Nephron progenitor cell (in vitro differentiated cells): Measurements from ENCODE around the gene HIP1R.

ENCODE experiments used
- DNase-seq: peaks from one replicate; pipeline ENCODE4 v3.0.0; 2021
- H3K27ac Mint-ChIP-seq: 2 replicates; pipeline ENCODE4 v1.8.0; 2021; ENCODE audit warnings: mild to moderate bottlenecking, moderate library complexity, mixed read lengths
- H3K27me3 Mint-ChIP-seq: 2 replicates; pipeline ENCODE4 v1.8.0; 2021; ENCODE audit warnings: mild to moderate bottlenecking, low read depth, mixed read lengths; ENCODE audit not compliant: poor library complexity
- H3K36me3 Mint-ChIP-seq: 2 replicates; pipeline ENCODE4 v1.8.0; 2021; ENCODE audit warnings: low read depth, mixed read lengths
- H3K4me1 Mint-ChIP-seq: 2 replicates; pipeline ENCODE4 v1.8.0; 2021; ENCODE audit warnings: mixed read lengths
- H3K4me3 Mint-ChIP-seq: 2 replicates; pipeline ENCODE4 v1.8.0; 2021; ENCODE audit warnings: mild to moderate bottlenecking, moderate library complexity, mixed read lengths
- H3K9me3 Mint-ChIP-seq: 2 replicates; pipeline ENCODE4 v1.8.0; 2021; ENCODE audit warnings: mild to moderate bottlenecking, moderate library complexity, mixed read lengths
- TF ChIP-seq, protein P1 (sequence below): fragments of 200-600 bp; sonication (generic); IDR thresholded peaks from 2 replicates; pipeline ENCODE4 v1.5.0; 2021; ENCODE audit warnings: antibody characterized with exemption

Gene HIP1R

DNA sequence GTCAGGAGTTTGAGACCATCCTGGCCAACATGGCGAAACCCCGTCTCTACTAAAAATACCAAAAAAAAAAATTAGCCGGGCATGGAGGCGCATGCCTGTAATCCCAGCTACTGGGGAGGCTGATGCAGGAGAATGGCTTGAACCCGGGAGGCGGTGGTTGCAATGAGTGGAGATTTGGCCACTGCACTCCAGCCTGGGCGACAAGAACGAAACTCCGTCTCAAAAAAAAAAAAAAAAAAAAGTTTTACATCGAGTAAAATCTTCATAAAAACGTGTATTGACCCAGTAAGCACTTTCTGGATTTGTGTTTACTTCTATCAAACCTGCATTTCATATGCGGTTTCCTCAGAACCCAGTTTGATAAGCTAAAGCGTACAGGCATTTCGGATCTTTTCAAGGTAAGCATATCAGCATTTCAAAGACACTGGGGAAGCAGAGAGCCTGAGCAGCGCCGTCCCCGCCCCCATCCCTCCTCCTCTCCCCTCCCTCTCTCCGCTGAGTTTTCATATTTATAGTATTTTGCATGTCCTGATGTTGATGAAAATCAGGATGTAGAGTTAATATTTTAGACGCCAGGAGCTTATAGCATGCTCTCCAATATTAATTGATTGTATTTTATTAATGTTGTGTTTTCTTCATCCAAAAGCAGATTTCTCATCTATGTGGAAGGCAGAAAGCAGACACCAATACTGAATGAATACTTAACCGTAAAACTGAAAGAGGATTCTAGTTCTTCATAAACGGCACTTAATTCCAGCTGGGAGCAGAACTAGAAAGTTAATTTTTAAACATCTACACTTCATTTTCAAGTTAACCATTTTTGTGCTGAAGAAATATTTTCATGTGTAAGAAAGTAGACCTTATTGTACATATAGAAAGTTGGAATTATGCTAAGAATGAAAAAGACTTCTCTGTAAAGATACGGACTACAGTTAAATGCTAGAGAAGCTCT lies 9.2 kb upstream of the HIP1R start:
- Mint-ChIP-seq H3K27me3 (peaks cover 34% of the 10 kb centered on the region), H3K36me3 (no peaks in the 10 kb centered on the region), H3K4me3 (peak overlapping the region; percentile 71), H3K9me3 (no peaks in the 10 kb centered on the region), H3K4me1 (peaks cover 12% of the 10 kb centered on the region), H3K27ac (no peak overlapping the region)
- TF ChIP-seq, protein P1, sequence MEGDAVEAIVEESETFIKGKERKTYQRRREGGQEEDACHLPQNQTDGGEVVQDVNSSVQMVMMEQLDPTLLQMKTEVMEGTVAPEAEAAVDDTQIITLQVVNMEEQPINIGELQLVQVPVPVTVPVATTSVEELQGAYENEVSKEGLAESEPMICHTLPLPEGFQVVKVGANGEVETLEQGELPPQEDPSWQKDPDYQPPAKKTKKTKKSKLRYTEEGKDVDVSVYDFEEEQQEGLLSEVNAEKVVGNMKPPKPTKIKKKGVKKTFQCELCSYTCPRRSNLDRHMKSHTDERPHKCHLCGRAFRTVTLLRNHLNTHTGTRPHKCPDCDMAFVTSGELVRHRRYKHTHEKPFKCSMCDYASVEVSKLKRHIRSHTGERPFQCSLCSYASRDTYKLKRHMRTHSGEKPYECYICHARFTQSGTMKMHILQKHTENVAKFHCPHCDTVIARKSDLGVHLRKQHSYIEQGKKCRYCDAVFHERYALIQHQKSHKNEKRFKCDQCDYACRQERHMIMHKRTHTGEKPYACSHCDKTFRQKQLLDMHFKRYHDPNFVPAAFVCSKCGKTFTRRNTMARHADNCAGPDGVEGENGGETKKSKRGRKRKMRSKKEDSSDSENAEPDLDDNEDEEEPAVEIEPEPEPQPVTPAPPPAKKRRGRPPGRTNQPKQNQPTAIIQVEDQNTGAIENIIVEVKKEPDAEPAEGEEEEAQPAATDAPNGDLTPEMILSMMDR, result no peak
- DNase-seq, result no peak

DNA sequence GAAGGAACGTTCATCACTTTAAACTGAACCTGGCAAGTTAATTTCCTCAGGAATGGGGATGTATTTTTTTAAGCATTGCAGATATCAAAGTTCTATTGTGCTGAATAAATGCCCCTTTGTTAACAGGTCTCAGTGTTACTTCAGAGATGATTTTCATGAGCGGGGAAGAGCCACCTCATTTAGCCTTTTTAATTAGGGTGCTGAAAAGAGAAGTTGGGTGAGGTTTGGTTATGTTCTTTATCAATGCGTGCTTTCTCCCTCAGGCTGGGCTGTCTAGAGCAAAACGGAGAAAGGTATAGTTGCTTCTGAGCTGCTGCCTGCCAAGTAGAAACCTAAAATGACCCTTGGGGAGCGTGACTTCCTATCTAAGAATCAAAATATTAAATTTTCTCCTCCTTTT lies 8.0 kb upstream of the HIP1R start:
- H3K4me1 Mint-ChIP-seq, result peaks cover 12% of the 10 kb centered on the region
- DNase-seq, result no peak
- peaks cover 40% of the 10 kb centered on the region for H3K27me3 Mint-ChIP-seq
- H3K9me3 Mint-ChIP-seq, result no peaks in the 10 kb centered on the region
- H3K4me3 Mint-ChIP-seq, result no peak overlapping the region
- no peaks in the 10 kb centered on the region for H3K36me3 Mint-ChIP-seq
- H3K27ac Mint-ChIP-seq, result no peak overlapping the region
- TF ChIP-seq, protein P1, result no peak

DNA sequence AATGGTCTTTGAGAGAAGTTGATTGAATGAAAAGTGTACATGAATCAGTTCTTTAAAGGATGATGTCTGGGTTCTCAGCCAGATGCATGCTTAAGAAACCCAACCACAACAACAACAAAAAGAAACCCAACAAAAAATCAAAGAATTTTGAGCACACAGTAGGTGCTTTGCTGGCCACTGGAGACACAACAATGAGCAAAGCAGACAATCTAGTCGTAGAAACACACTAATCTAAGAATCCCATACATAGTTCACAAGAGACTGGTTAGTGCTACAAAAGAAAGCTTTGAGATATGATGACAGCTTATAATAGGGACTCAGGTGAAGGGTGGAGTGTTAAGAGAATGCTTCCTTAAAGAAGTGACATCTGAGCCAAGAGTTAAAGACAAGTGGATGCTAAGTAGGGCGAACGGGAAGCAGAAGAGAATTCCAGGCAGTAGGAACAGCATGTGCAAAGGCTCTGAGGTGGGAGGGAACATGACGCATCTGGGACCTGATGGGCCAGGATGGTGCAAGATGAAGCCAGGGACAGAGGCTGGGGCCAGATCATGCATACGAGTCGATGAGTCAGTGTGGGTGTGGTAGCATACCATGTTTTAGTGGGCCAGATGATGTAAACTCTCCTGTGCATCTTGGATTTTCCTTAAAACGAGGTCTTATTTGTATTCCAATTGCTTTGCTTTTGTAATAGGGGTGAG lies 4.6 kb upstream of the HIP1R start:
- H3K36me3 Mint-ChIP-seq, result no peaks in the 10 kb centered on the region
- TF ChIP-seq, protein P1, result no peak
- H3K27ac Mint-ChIP-seq, result no peak overlapping the region
- H3K4me3 Mint-ChIP-seq, result no peak overlapping the region
- peaks cover 22% of the 10 kb centered on the region for H3K4me1 Mint-ChIP-seq
- no peak for DNase-seq
- H3K9me3 Mint-ChIP-seq, result no peaks in the 10 kb centered on the region
- peaks cover 49% of the 10 kb centered on the region for H3K27me3 Mint-ChIP-seq

DNA sequence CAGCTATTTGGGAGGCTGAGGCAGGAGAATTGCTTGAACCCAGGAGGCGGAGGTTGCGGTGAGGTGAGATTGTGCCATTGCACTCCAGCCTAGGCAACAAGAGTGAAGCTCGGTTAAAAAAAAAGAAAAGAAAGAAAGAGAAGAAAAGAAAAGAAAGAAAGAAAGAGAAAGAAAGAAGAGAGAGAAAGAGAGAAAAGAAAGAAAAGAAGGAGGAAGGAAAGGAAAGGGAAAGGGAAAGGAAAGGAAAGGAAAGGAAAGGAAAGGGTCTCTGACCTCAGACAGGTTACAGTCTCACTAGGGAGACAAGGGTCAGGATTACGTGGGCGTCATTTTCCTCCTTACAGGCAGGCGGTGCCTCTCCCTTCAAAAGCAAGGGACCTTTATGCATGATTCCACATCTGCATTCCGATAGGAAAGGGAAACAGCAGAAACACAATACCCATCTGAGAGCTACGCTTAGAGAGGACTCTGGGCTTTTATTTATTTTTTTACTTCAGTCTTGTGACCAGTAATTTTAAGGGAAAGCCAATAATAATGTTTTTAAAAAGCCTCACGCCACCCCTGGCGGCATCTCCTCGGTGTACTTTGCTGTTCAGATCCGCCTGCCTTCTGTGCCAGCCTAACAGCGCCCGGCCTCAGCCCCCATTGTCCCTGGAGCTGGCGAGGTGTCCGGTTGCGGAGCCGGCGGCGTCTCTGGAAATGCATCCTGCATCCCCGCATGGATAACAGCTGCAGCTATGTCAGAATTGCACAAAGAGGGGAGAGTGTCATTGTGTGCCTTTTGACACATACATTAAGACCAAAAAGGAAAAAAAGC lies 945 bp upstream of the HIP1R start:
- TF ChIP-seq, protein P1, result peak; percentile 14
- Mint-ChIP-seq H3K27ac (peak overlapping the region; percentile 96), H3K4me3 (peak overlapping the region; percentile 89), H3K9me3 (no peaks in the 10 kb centered on the region), H3K36me3 (peaks cover 19% of the 10 kb centered on the region), H3K27me3 (peaks cover 59% of the 10 kb centered on the region), H3K4me1 (peaks cover 48% of the 10 kb centered on the region)
- DNase-seq, result peak; percentile 76

DNA sequence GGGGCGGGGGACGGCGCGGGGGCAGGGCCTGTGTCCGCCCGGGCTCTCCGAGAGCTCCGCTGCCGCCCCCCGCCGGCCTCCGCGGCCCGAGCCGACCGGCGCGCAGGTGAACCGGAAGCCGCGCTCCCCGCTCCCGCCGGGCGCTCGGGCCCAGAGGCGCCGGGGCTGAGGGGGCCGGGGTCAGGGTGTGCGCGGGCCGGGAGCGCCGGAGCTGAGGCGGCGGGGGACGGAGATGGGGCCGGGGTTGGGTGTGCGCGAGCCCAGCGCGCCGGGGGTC lies 431 bp downstream of the HIP1R start:
- TF ChIP-seq, protein P1, result no peak
- Mint-ChIP-seq H3K27ac (no peak overlapping the region), H3K36me3 (peaks cover 23% of the 10 kb centered on the region), H3K9me3 (no peaks in the 10 kb centered on the region), H3K4me3 (peak overlapping the region; percentile 89), H3K4me1 (peaks cover 53% of the 10 kb centered on the region), H3K27me3 (peaks cover 54% of the 10 kb centered on the region)
- no peak for DNase-seq
